HG02798 (cell line): ENCODE measurements around the gene RPS19.
A peak's percentile ranks its signal among the peaks of the same experiment; 100 is the strongest.

Source experiments
- ATAC-seq: cut with Tn5 transposase; IDR thresholded peaks from one replicate; pipeline ENCODE4 v1.9.1; 2021; ENCODE audit warnings: mild to moderate bottlenecking; ENCODE audit not compliant: unreplicated experiment, poor library complexity

RPS19 gene

GRCh38 chr19:41859618-41860418, at the start of gene RPS19:
Gene RPS19, plus strand, starts transcription at chr19:41860255. Its CDS starts 520 bp downstream, at chr19:41860775.
- ATAC-seq = peak; percentile 84

GRCh38 chr19:41810301-41810700, 49.8 kb upstream of the RPS19 start:
- no peak for ATAC-seq

GRCh38 chr19:41811036-41811435, 49.0 kb upstream of the RPS19 start:
- no peak for ATAC-seq

GRCh38 chr19:41811981-41812380, 48.1 kb upstream of the RPS19 start:
- ATAC-seq = no peak

- ATAC-seq = no peak
These were observed 46.1 kb upstream of the RPS19 start for GRCh38 chr19:41813911-41814310.

GRCh38 chr19:41815301-41815700, 44.8 kb upstream of the RPS19 start:
- ATAC-seq = no peak

GRCh38 chr19:41816761-41817160, 43.3 kb upstream of the RPS19 start:
- no peak for ATAC-seq

GRCh38 chr19:41821003-41821735, 38.9 kb upstream of the RPS19 start:
- peak; percentile 36 for ATAC-seq

GRCh38 chr19:41837981-41838708, 21.9 kb upstream of the RPS19 start:
- no peak for ATAC-seq

GRCh38 chr19:41839211-41839610, 20.8 kb upstream of the RPS19 start:
- no peak for ATAC-seq

GRCh38 chr19:41843371-41843770, 16.7 kb upstream of the RPS19 start:
- no peak for ATAC-seq

GRCh38 chr19:41844601-41845000, 15.5 kb upstream of the RPS19 start, which contains the start of gene LYPD4:
Gene LYPD4, minus strand, starts transcription at chr19:41844683. Its CDS starts 5,398 bp downstream, at chr19:41839285.
- no peak for ATAC-seq

GRCh38 chr19:41845001-41845050, 15.2 kb upstream of the RPS19 start, which contains the start of gene DMRTC2:
Gene DMRTC2, plus strand, starts transcription at chr19:41845042. Its CDS starts 2,387 bp downstream, at chr19:41847429.
- ATAC-seq = no peak

GRCh38 chr19:41845051-41845590, 14.9 kb upstream of the RPS19 start:
- no peak for ATAC-seq

- no peak for ATAC-seq
These were observed 12.5 kb upstream of the RPS19 start for GRCh38 chr19:41847351-41848105.

- ATAC-seq = no peak
These were observed 11.4 kb upstream of the RPS19 start for GRCh38 chr19:41848666-41849065.

GRCh38 chr19:41849067-41849466, 11.0 kb upstream of the RPS19 start:
- ATAC-seq = no peak

- no peak for ATAC-seq
These were observed 9.7 kb upstream of the RPS19 start for GRCh38 chr19:41850381-41850780.

- no peak for ATAC-seq
These were observed 8.6 kb upstream of the RPS19 start for GRCh38 chr19:41851456-41851855.

GRCh38 chr19:41853344-41853743, 6.7 kb upstream of the RPS19 start:
- ATAC-seq = no peak
